HepG2 (cell line): Measurements from ENCODE around the gene CACTIN. TPM values are rescaled to one million over a fixed set of nuclear protein-coding genes. Genes with fewer than 3 reads are reported as not detected.

Source experiments
- ATAC-seq: fragments of 200-7000 bp; cut with Tn5 transposase; 3 replicates; pipeline ENCODE4 v1.9.1; 2020; ENCODE audit warnings: mild to moderate bottlenecking, moderate library complexity
- BruUV-seq: library from RNA; stranded (reverse); fragments of 400-500 nt; replicated peaks from 2 replicates; lab custom pipeline; 2021; lab: Mats Ljungman, UMichigan
- CTCF ChIA-PET: fragments of 300-600 bp; formaldehyde crosslinking; extraction: SDS; loops from one replicate; lab custom pipeline; 2021; ENCODE audit warnings: low total read pairs, inconsistent platforms, low intra/inter-chr PET ratio; lab: Yijun Ruan, JAX
- POLR2A ChIA-PET: fragments of 350-600 bp; sonication (Branson Sonifier 250); formaldehyde crosslinking; loops from one replicate; lab custom pipeline; 2020; ENCODE audit warnings: antibody characterized with exemption, inconsistent platforms; lab: Yijun Ruan, JAX
- DNase-seq: peaks from one replicate; pipeline ENCODE4 v3.0.0-alpha.2; 2015; ENCODE audit warnings: low spot score
- FAIRE-seq: peaks from 3 replicates; lab custom pipeline; 2011; peaks lifted over from hg19 to GRCh38; lab: Jason Lieb, UNC
- H2AFZ ChIP-seq: one replicate; pipeline ENCODE4 v1.6.1; 2011; ENCODE audit warnings: low read length, inconsistent platforms
- H3K27ac ChIP-seq: fragments of 300-600 bp; 3 replicates; pipeline ENCODE4 v1.8.0; 2011; ENCODE audit warnings: mixed run types, mild to moderate bottlenecking, mixed read lengths, low read length, inconsistent platforms; ENCODE audit not compliant: insufficient read depth; ENCODE audit errors: extremely low read length
- H3K27me3 ChIP-seq, 2 experiments: fragments of 200-600 bp in 1 of 2; 2 replicates in 1 of 2; 3 replicates in 1 of 2; pipeline versions ENCODE4 v1.6.0 to v1.8.0; 2011; ENCODE audit warnings: low read length in 2 of 2, mild to moderate bottlenecking in 2 of 2, moderate library complexity in 2 of 2, inconsistent platforms in 1 of 2; ENCODE audit not compliant: insufficient read depth in 2 of 2, control insufficient read depth in 1 of 2
- H3K36me3 ChIP-seq, 2 experiments: fragments of 200-600 bp in 1 of 2; replicated peaks in 1 of 2; 2 replicates in 1 of 2; 3 replicates in 1 of 2; pipeline versions ENCODE4 v1.5.1 to v1.8.0; 2011; ENCODE audit warnings: low read length in 2 of 2, inconsistent platforms in 1 of 2; ENCODE audit not compliant: insufficient read depth in 2 of 2, control insufficient read depth in 1 of 2
- H3K4me1 ChIP-seq: 2 replicates; pipeline ENCODE4 v1.5.1; 2012; ENCODE audit warnings: low read length, inconsistent platforms; ENCODE audit not compliant: insufficient read depth
- H3K4me2 ChIP-seq: 2 replicates; pipeline ENCODE4 v1.6.0; 2011; ENCODE audit warnings: low read depth, low read length, inconsistent platforms
- H3K4me3 ChIP-seq, 3 experiments: fragments of 200-600 bp in 1 of 3; sonication (generic), shearing (Covaris generic) in 1 of 3; replicated peaks in 1 of 3; 2 replicates each; pipeline ENCODE4 v1.5.1; 2011 to 2016; ENCODE audit warnings: low read length in 3 of 3, inconsistent platforms in 2 of 3, low read depth in 2 of 3, mild to moderate bottlenecking in 2 of 3, control low read depth in 1 of 3, mixed read lengths in 1 of 3; ENCODE audit not compliant: insufficient read depth in 1 of 3
- H3K79me2 ChIP-seq: one replicate; pipeline ENCODE4 v1.6.1; 2011; ENCODE audit warnings: low read length, inconsistent platforms; ENCODE audit not compliant: insufficient read depth
- H3K9ac ChIP-seq: 2 replicates; pipeline ENCODE4 v1.6.0; 2011; ENCODE audit warnings: mild to moderate bottlenecking, low read depth, low read length, inconsistent platforms; ENCODE audit not compliant: insufficient read depth
- H3K9me3 ChIP-seq: 2 replicates; pipeline ENCODE4 v1.5.1; 2012; ENCODE audit warnings: mild to moderate bottlenecking, low read length
- H4K20me1 ChIP-seq: 2 replicates; pipeline ENCODE4 v1.6.0; 2011; ENCODE audit warnings: inconsistent platforms, mild to moderate bottlenecking, low read length, moderate library complexity; ENCODE audit not compliant: insufficient read depth
- AGO2 ChIP-seq: fragments of 200-400 bp; formaldehyde crosslinking; optimal IDR thresholded peaks from 2 replicates; pipeline ENCODE3; 2017; ENCODE audit warnings: mild to moderate bottlenecking, low read depth, low read length, moderate library complexity
- HDAC2 ChIP-seq: sonication (generic); formaldehyde crosslinking; IDR thresholded peaks from 2 replicates; pipeline ENCODE4 v1.4.0; 2020; ENCODE audit warnings: missing genetic modification reagents
- HNRNPL ChIP-seq: fragments of 200-400 bp; formaldehyde crosslinking; IDR thresholded peaks from 2 replicates; pipeline ENCODE4 v1.6.1; 2017; ENCODE audit warnings: mild to moderate bottlenecking, low read depth, low read length
- KMT2B ChIP-seq: IDR thresholded peaks from 2 replicates; pipeline ENCODE4 v1.6.1; 2016; ENCODE audit warnings: missing genetic modification reagents, missing compliant biosample characterization
- RBFOX2 ChIP-seq: fragments of 200-400 bp; formaldehyde crosslinking; IDR thresholded peaks from 2 replicates; pipeline ENCODE4 v1.6.1; 2017; ENCODE audit warnings: low read depth, mild to moderate bottlenecking, low read length
- ZC3H13 ChIP-seq: sonication (generic); formaldehyde crosslinking; IDR thresholded peaks from 2 replicates; pipeline ENCODE4 v1.8.1; 2023; ENCODE audit warnings: mild to moderate bottlenecking, missing genetic modification reagents, moderate library complexity
- ZNF607 ChIP-seq: sonication (generic); formaldehyde crosslinking; IDR thresholded peaks from 2 replicates; pipeline ENCODE4 v1.5.1; 2020; ENCODE audit warnings: missing genetic modification reagents, mild to moderate bottlenecking, borderline replicate concordance
- WGBS: methylation state at CpG from one replicate; pipeline ENCODE4 v1.1.6; 2017; ENCODE audit warnings: low lambda C conversion rate; 5-methylcytosine and 5-hydroxymethylcytosine counted together
- in situ Hi-C: cut with HindIII; loops from 2 replicates; pipeline ENCODE4 v1.10.0; 2017; ENCODE audit warnings: low pct_unique_long_range_greater_than_20kb; ENCODE audit not compliant: extremely low pct_ligation_motif_present
- intact Hi-C: fragments of 100-400 bp; cut with micrococcal nuclease; formaldehyde crosslinking; loops from one replicate; pipeline ENCODE4 v1.10.0; 2022; ENCODE audit not compliant: unreplicated experiment
- polyA plus RNA-seq, 8 experiments: library from polyadenylated mRNA; depleted of rRNA in 3 of 8; stranded (reverse) in 7 of 8; unstranded in 1 of 8; fragments of >200 nt; fragmentation: Illumina TruSeq in 4 of 8; extraction: Trizol in 4 of 8; gene quantifications; 2 replicates each; pipeline versions ENCODE4 v1.2.1 to v1.2.3, GENCODE V29; 2011 to 2016; ENCODE audit warnings: low read depth in 4 of 8, missing spikeins in 1 of 8, mixed read lengths in 1 of 8; ENCODE audit not compliant: insufficient read depth in 1 of 8
- total RNA-seq, 5 experiments: library from RNA; depleted of rRNA; stranded (reverse); fragments of >200 nt; fragmentation: Illumina TruSeq; extraction: Trizol; gene quantifications; 2 replicates each; pipeline ENCODE4 v1.2.3, GENCODE V29; 2016; ENCODE audit warnings: low read depth in 1 of 5
- TF ChIP-seq, protein P1 (sequence below): conservative IDR thresholded peaks from 2 replicates; pipeline ENCODE4 v1.6.1; 2018; ENCODE audit warnings: missing genetic modification reagents
- TF ChIP-seq, protein P2 (sequence below): sonication (generic); formaldehyde crosslinking; IDR thresholded peaks from 2 replicates; pipeline ENCODE4 v1.4.0; 2020; ENCODE audit warnings: mild to moderate bottlenecking, missing genetic modification reagents

The CACTIN gene
- total and polyA plus RNA-seq, 2 of the 13 experiments (the other 11 are each of a cell fraction or from before 2014, with no cell fraction given), result 10.0 to 16.6 TPM

DNA sequence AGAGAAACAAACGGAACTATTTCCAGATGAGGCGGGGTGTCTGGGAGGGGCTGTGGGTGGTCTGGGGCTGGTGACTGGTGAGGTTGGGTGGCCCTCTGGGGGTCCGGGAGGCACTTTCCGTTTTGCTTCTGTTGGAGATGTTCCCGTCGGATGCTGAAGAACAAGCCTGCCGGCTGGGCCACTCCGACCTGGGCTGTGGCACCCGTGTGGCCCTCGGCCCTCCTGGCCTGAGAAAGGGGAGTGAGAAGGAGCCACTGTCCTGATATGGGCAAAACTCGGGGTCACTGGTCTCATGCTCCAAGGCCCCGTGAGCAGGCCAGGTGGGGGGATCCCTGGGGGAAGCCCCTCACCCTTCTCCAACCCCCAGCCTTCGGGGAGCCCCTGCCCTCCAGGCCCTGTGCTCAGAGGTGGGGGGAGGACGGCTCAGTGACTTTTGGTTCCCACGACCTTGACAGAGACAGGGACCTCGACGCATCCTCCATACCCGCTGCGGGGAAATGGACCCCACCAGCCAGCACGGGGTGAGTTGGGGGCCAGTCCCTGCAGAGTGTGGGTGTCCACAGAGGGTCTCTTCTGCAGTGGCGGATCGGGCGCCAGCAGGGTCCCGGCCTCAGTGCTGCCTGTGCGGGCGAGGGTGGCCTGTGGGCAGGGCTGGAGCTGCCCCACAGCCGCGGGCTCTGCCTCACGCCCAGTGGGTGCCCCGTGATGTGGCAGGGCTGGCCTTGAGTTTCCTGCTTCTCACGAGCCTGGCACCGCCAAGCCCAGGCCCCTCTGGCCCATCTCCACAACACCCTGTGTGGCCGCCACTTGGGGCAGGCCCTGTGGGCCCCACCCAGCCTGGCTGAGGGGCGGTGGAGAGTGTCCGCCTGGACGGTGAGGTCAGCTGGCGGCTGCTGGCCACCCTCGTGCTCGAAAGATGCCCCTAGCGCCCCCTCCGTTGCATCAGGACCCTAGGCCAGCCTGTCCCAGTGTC lies 15.6 kb downstream of the CACTIN start:
- DNase-seq (no peak), FAIRE-seq (no peak), ATAC-seq (no peak)
- Histone ChIP-seq H3K27me3 (peaks cover 0 to 5% of the 10 kb centered on the region in 2 experiments; a peak in 2 of 5 replicates), H3K4me3 (no peak overlapping the region), H3K36me3 (peaks cover 3 to 13% of the 10 kb centered on the region in 2 experiments; a peak in 2 of 5 replicates), H3K9me3 (no peaks in the 10 kb centered on the region), H3K9ac (no peak overlapping the region), H3K27ac (no peak overlapping the region), H3K4me2 (no peak overlapping the region), H3K79me2 (no peaks in the 10 kb centered on the region), H3K4me1 (peaks cover 19% of the 10 kb centered on the region), H2AFZ (no peak overlapping the region), H4K20me1 (no peaks in the 10 kb centered on the region)
- 0 out of 2 replicates have a peak, but pooled peaks have one; percentile 18 for TF ChIP-seq HNRNPL
- TF ChIP-seq ZNF607, result no peak
- 0 out of 2 replicates have a peak, but pooled peaks have one; percentile 21 for TF ChIP-seq RBFOX2
- WGBS, result 96% methylated on average over 10 of the region's 41 CpGs
- POLR2A ChIA-PET, result no interaction called here
- CTCF ChIA-PET, result no interaction called here
- intact Hi-C loops (no loop called here), in situ Hi-C loops (no loop called here)
- BruUV-seq, result no TSS peak

DNA sequence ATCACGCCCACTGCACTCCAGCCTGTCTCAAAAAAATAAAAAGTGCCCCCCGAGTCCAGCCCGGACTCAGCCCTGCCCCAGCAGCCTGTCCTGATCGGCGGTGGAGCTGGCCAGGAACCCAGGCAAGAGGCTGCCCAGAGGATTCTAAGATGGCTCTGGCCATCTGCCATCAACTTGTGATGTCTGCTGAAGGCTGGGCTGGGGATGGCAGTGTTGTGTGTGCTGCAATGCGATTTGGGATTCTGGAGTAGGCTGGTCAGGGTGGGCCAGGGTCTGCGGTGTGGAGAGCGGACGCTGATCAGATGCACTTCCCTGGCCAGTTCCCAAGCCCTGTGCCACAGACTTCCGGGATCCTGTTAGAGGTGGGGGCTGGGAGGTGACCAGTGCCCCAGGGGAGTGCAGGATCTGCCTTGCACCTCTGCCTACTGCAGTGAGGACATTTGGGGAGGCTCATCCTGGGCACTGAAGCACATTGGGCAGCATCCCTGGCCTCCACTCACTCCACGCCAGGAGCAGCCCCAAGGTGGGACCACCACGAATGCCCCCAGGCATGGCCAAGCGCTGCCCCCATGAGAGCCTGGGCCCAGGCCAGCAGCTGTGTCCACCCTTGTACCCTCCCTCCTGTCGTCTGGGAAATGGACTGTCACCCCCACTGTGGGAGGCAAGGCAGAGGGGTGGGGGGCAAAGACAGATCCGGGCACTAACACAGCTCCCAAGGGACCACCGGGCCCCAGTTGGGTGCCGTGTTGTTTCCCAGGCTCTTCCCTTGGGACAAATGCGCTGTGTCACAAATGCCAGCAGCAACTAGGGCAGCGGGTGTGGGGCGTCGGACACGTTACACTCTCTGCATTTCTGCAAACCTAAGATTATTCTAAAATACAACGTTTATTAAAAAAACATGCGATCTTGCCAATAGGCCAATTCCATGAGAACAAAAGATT lies 16.5 kb downstream of the CACTIN start:
- H3K9ac ChIP-seq, result no peak overlapping the region
- H3K79me2 ChIP-seq, result no peaks in the 10 kb centered on the region
- no peak overlapping the region for H2AFZ ChIP-seq
- peaks cover 29% of the 10 kb centered on the region for H3K4me1 ChIP-seq
- no peaks in the 10 kb centered on the region for H4K20me1 ChIP-seq
- in situ Hi-C loops (no loop called here), intact Hi-C loops (no loop called here)
- H3K4me3 ChIP-seq, result no peak overlapping the region
- no peak overlapping the region for H3K4me2 ChIP-seq
- WGBS, result 93% methylated on average over 21 of the region's 24 CpGs
- CTCF ChIA-PET, result no interaction called here
- BruUV-seq, result no TSS peak
- H3K27me3 ChIP-seq, result peaks cover 0 to 15% of the 10 kb centered on the region in 2 experiments; a peak in 2 of 5 replicates
- FAIRE-seq (no peak), ATAC-seq (no peak), DNase-seq (no peak)
- H3K36me3 ChIP-seq, result peaks cover 3 to 13% of the 10 kb centered on the region in 2 experiments; a peak in 2 of 5 replicates
- no peak overlapping the region for H3K27ac ChIP-seq
- POLR2A ChIA-PET, result no interaction called here
- no peaks in the 10 kb centered on the region for H3K9me3 ChIP-seq
- no peak for TF ChIP-seq KMT2B (CRISPR knock-in tag)
- peak; percentile 54; the same call in 1 of the 2 replicates for TF ChIP-seq ZC3H13 (CRISPR knock-in tag)
- TF ChIP-seq, protein P1, sequence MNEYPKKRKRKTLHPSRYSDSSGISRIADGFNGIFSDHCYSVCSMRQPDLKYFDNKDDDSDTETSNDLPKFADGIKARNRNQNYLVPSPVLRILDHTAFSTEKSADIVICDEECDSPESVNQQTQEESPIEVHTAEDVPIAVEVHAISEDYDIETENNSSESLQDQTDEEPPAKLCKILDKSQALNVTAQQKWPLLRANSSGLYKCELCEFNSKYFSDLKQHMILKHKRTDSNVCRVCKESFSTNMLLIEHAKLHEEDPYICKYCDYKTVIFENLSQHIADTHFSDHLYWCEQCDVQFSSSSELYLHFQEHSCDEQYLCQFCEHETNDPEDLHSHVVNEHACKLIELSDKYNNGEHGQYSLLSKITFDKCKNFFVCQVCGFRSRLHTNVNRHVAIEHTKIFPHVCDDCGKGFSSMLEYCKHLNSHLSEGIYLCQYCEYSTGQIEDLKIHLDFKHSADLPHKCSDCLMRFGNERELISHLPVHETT (CRISPR knock-in tag), result no peak
- TF ChIP-seq, protein P2, sequence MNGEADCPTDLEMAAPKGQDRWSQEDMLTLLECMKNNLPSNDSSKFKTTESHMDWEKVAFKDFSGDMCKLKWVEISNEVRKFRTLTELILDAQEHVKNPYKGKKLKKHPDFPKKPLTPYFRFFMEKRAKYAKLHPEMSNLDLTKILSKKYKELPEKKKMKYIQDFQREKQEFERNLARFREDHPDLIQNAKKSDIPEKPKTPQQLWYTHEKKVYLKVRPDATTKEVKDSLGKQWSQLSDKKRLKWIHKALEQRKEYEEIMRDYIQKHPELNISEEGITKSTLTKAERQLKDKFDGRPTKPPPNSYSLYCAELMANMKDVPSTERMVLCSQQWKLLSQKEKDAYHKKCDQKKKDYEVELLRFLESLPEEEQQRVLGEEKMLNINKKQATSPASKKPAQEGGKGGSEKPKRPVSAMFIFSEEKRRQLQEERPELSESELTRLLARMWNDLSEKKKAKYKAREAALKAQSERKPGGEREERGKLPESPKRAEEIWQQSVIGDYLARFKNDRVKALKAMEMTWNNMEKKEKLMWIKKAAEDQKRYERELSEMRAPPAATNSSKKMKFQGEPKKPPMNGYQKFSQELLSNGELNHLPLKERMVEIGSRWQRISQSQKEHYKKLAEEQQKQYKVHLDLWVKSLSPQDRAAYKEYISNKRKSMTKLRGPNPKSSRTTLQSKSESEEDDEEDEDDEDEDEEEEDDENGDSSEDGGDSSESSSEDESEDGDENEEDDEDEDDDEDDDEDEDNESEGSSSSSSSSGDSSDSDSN (CRISPR knock-in tag), result no peak
- TF ChIP-seq HDAC2 (CRISPR knock-in tag), result no peak
- peak; percentile 46 for TF ChIP-seq AGO2
